ENCODE results near the gene PLGLB2. TPM values are rescaled to one million over a fixed set of nuclear protein-coding genes. Genes with fewer than 3 reads are reported as not detected.
"Not testable (repeated sequence)": the region's sequence is repeated elsewhere in the genome, so short reads cannot be mapped to it uniquely, and the experiment has no call there.

The PLGLB2 gene
- total RNA-seq, 6 experiments from 2014 or later = 293 to 562 (median 422) TPM

GRCh38 chr2:87745353-87745951 lies 2.4 kb upstream of the PLGLB2 start:
- H3K9me3 ChIP-seq; H3K4me1 ChIP-seq; H3K27me3 ChIP-seq; H3K27ac ChIP-seq; H3K36me3 ChIP-seq; intact Hi-C loops (cut with DNase I); H3K4me3 ChIP-seq: not testable (repeated sequence)
- WGBS (ENCODE audit: insufficient coverage, low coverage, low lambda C conversion rate, missing lambda C conversion rate) = 27% methylated on average over 5 of the region's 9 CpGs
- peak in 1 of 4 donors; percentile 7 for ATAC-seq
- TF ChIP-seq POLR2A (IDR thresholded peaks at IDR 0.05) = peak; percentile 57
- peak in 2 of 3 donors; percentile 9 to 38 for DNase-seq

DNA sequence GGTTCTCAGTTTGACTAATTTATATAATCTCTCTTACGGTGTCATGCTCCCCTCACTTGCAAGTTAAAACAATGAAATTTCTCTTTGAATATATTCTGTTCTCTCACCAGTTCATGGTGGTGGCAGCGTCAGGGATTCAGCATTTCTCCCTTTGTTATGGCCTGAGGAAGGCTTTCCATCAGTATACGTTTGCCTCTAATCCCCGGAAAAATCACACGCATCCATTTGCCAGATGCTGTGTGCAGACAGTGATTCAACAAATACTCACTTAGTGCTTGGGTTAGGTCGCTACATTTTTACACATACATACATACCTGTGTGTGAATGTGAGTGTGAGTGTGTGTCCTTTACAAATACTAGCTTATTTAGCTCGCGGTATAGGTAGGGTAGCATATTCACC lies 637 bp downstream of the PLGLB2 start:
- DNase-seq; H3K4me1 ChIP-seq; H3K27me3 ChIP-seq; H3K36me3 ChIP-seq; intact Hi-C loops (cut with DNase I); H3K9me3 ChIP-seq: not testable (repeated sequence)
- Histone ChIP-seq H3K27ac (peak overlapping the region in 2 of 3 donors; percentile 57 to 60), H3K4me3 (peak overlapping the region in 2 of 3 donors; percentile 28 to 40)
- ATAC-seq = peak in 2 of 4 donors; percentile 3 to 12
- WGBS (ENCODE audit: insufficient coverage, low coverage, low lambda C conversion rate, missing lambda C conversion rate) = 36% methylated on average over 2 of the region's 8 CpGs

DNA sequence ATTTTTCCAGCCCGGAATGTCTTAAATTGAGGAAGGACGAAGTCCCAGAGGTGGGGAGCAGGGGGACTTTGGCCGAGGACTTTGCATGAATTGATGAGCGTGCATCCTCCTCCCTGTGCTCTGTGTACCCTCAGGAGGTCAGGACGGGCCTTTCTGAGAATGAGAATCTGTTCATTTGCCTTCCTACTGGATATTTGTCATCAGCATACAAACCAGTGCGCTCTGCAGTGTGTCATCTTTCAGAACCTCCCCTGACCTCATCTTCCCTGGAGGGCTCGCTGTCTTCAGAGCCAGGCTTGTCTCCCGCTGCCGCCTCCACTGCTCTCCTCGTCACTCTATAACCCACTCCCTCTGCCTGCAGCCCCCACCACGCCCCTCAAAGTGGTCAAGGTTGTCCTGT lies 2.7 kb downstream of the PLGLB2 start:
- H3K27ac ChIP-seq; H3K9me3 ChIP-seq; intact Hi-C loops (cut with DNase I); H3K27me3 ChIP-seq; H3K36me3 ChIP-seq; H3K4me1 ChIP-seq: not testable (repeated sequence)
- DNase-seq = peak; percentile 30 to 45 (median 31)
- 5% methylated on average over 4 of the region's 11 CpGs for WGBS (ENCODE audit: insufficient coverage, low coverage, low lambda C conversion rate, missing lambda C conversion rate)
- H3K4me3 ChIP-seq = peak overlapping the region in 2 of 3 donors; percentile 27 to 46
- ATAC-seq = peak; percentile 57 to 78 (median 70)

DNA sequence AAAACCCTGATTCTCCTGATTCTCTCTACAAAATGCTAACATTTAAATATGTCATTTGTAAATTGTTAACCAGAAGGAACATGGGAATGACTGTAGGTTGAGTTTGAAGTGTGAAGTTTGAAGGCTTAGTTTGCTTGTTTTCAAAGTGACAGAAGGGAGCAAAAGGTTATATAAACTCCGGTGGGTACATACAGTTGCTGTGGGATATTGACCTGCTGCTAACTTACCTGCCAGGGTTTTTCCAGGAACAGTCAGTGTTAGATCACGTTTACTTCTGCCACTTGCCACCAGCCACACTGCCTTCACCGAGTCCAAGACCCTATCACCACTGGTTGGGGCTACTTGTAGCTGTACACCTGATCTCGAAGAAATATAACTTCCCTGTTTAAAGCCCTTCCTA lies 6.9 kb downstream of the PLGLB2 start:
- H3K9me3 ChIP-seq; H3K36me3 ChIP-seq; H3K27me3 ChIP-seq; H3K4me1 ChIP-seq; H3K4me3 ChIP-seq; H3K27ac ChIP-seq; intact Hi-C loops (cut with DNase I): not testable (repeated sequence)
- ATAC-seq (peak; percentile 66 to 79 (median 72)), DNase-seq (peak in 1 of 3 donors; percentile 59)
- WGBS (ENCODE audit: insufficient coverage, low coverage, low lambda C conversion rate, missing lambda C conversion rate) = 40% methylated on average over 1 of the region's 4 CpGs

Other genes starting within 250 kb of the PLGLB2 start
- 1 to 10 TPM in 4 of 6 experiments, under 1 TPM in 2; 0.44 to 4.1 (median 1.2) TPM for gene RGPD2, start 77.7 kb downstream of the PLGLB2 start, total RNA-seq

Data from right lobe of liver (tissue), 6 donors.